GM21381 (cell line): ENCODE data around the gene LHX8.
"Not testable (repeated sequence)": the region's sequence is repeated elsewhere in the genome, so short reads cannot be mapped to it uniquely, and the experiment has no call there.

ENCODE experiments used
- ATAC-seq: cut with Tn5 transposase; IDR thresholded peaks from one replicate; pipeline ENCODE4 v1.9.1; 2021; ENCODE audit warnings: mild to moderate bottlenecking, moderate library complexity; ENCODE audit not compliant: unreplicated experiment

LHX8 gene

GRCh38 chr1:75133750-75134646 is at the start of gene LHX8:
Gene LHX8, plus strand, starts transcription at chr1:75134388. Its CDS starts 2,227 bp downstream, at chr1:75136615.
- ATAC-seq, result no peak

- no peak for ATAC-seq
These were observed 48.3 kb upstream of the LHX8 start for GRCh38 chr1:75085931-75086330.

- ATAC-seq, result no peak
These were observed 46.9 kb upstream of the LHX8 start for GRCh38 chr1:75087278-75087677.

- ATAC-seq, result no peak
These were observed 42.0 kb upstream of the LHX8 start for GRCh38 chr1:75092141-75092540.

GRCh38 chr1:75097654-75098053 is 36.5 kb upstream of the LHX8 start:
- no peak for ATAC-seq

GRCh38 chr1:75099581-75099980 is 34.6 kb upstream of the LHX8 start:
- ATAC-seq, result no peak

GRCh38 chr1:75100481-75101092 is 33.6 kb upstream of the LHX8 start:
- no peak for ATAC-seq

GRCh38 chr1:75112362-75112951 is 21.7 kb upstream of the LHX8 start:
- ATAC-seq, result not testable (repeated sequence)

- ATAC-seq, result no peak
These were observed 18.5 kb upstream of the LHX8 start for GRCh38 chr1:75115654-75116053.

- no peak for ATAC-seq
These were observed 10.4 kb upstream of the LHX8 start for GRCh38 chr1:75123756-75124155.

- ATAC-seq, result no peak
These were observed 9.7 kb upstream of the LHX8 start for GRCh38 chr1:75124510-75124909.

GRCh38 chr1:75125161-75125726 is 8.9 kb upstream of the LHX8 start:
- ATAC-seq, result no peak

- ATAC-seq, result no peak
These were observed 7.5 kb upstream of the LHX8 start for GRCh38 chr1:75126611-75127101.

GRCh38 chr1:75127916-75128717 is 6.1 kb upstream of the LHX8 start:
- no peak for ATAC-seq

- no peak for ATAC-seq
These were observed 4.6 kb upstream of the LHX8 start for GRCh38 chr1:75129660-75129982.

GRCh38 chr1:75129983-75130789 is 4.0 kb upstream of the LHX8 start:
- no peak for ATAC-seq

- no peak for ATAC-seq
These were observed 3.2 kb upstream of the LHX8 start for GRCh38 chr1:75130865-75131564.

- no peak for ATAC-seq
These were observed 2.5 kb upstream of the LHX8 start for GRCh38 chr1:75131565-75132241.
